H1 (cell line): ENCODE data around the gene KBTBD12. TPM values are rescaled to one million over a fixed set of nuclear protein-coding genes. Genes with fewer than 3 reads are reported as not detected.

Source experiments
- CTCF ChIA-PET: fragments of 300-600 bp; sonication (Branson Sonifier 250); formaldehyde crosslinking; loops from one replicate; lab custom pipeline; 2021; ENCODE audit not compliant: partially characterized antibody; lab: Charles Lee
- POLR2A ChIA-PET: fragments of 300-600 bp; sonication (Branson Sonifier 250); formaldehyde crosslinking; loops from one replicate; lab custom pipeline; 2021; ENCODE audit warnings: inconsistent platforms; ENCODE audit not compliant: partially characterized antibody; lab: Charles Lee
- DNase-seq, 2 experiments: peaks; one replicate each; pipeline versions ENCODE4 v3.0.0 to v3.0.0-alpha.2; 2010 to 2022; ENCODE audit warnings: low spot score in 2 of 2, low read depth in 1 of 2, mixed read lengths in 1 of 2
- FAIRE-seq: peaks from 2 replicates; lab custom pipeline; 2011; peaks lifted over from hg19 to GRCh38; lab: Jason Lieb, UNC
- H2AFZ ChIP-seq: 2 replicates; pipeline ENCODE4 v1.8.1; 2012; ENCODE audit warnings: low read length, inconsistent platforms
- H2AK5ac ChIP-seq: 2 replicates; pipeline ENCODE4 v1.6.1; 2013; ENCODE audit warnings: low read depth, low read length
- H2BK120ac ChIP-seq: replicated peaks from 2 replicates; pipeline ENCODE3; 2013; ENCODE audit warnings: low read depth, low read length, inconsistent platforms
- H2BK12ac ChIP-seq: 2 replicates; pipeline ENCODE4 v1.6.1; 2013; ENCODE audit warnings: low read depth, low read length
- H2BK15ac ChIP-seq: 2 replicates; pipeline ENCODE4 v1.6.1; 2013; ENCODE audit warnings: low read length
- H2BK20ac ChIP-seq: 2 replicates; pipeline ENCODE4 v1.6.1; 2013; ENCODE audit warnings: low read length
- H2BK5ac ChIP-seq: 2 replicates; pipeline ENCODE4 v1.6.1; 2013; ENCODE audit warnings: low read depth, low read length
- H3K14ac ChIP-seq: 2 replicates; pipeline ENCODE4 v1.6.1; 2013; ENCODE audit warnings: inconsistent platforms; ENCODE audit not compliant: insufficient read length
- H3K18ac ChIP-seq: 2 replicates; pipeline ENCODE4 v1.6.1; 2013; ENCODE audit warnings: low read length; ENCODE audit errors: extremely low read depth
- H3K23ac ChIP-seq: 2 replicates; pipeline ENCODE4 v1.6.1; 2013; ENCODE audit warnings: inconsistent platforms; ENCODE audit not compliant: insufficient read length
- H3K23me2 ChIP-seq: 2 replicates; pipeline ENCODE4 v1.6.1; 2013; ENCODE audit warnings: low read depth, low read length
- H3K27ac ChIP-seq: 2 replicates; pipeline ENCODE4 v1.6.1; 2011; ENCODE audit warnings: low read depth, low read length, inconsistent platforms
- H3K27me3 ChIP-seq, 4 experiments: replicated peaks in 1 of 4; 1 replicate in 1 of 4; 2 replicates in 3 of 4; pipeline versions ENCODE4 v1.6.1 to v1.8.1; 2011 to 2013; ENCODE audit warnings: low read length in 3 of 4, mild to moderate bottlenecking in 3 of 4, inconsistent platforms in 2 of 4, mixed read lengths in 2 of 4, moderate library complexity in 1 of 4; ENCODE audit not compliant: control insufficient read depth in 3 of 4, insufficient read depth in 3 of 4; ENCODE audit errors: extremely low read depth in 1 of 4
- H3K36me3 ChIP-seq, 4 experiments: 2 replicates each; pipeline versions ENCODE4 v1.6.1 to v1.8.1; 2011 to 2013; ENCODE audit warnings: mild to moderate bottlenecking in 4 of 4, low read length in 3 of 4, moderate library complexity in 2 of 4, control low read depth in 1 of 4, inconsistent platforms in 1 of 4; ENCODE audit not compliant: insufficient read depth in 4 of 4, control insufficient read depth in 2 of 4
- H3K4ac ChIP-seq: replicated peaks from 2 replicates; pipeline ENCODE3; 2013; ENCODE audit warnings: low read length, low read depth, mixed read lengths, inconsistent platforms; ENCODE audit not compliant: insufficient read length
- H3K4me1 ChIP-seq, 4 experiments: replicated peaks in 1 of 4; 1 replicate in 1 of 4; 2 replicates in 3 of 4; pipeline versions ENCODE4 v1.6.1 to v1.8.1; 2011 to 2013; ENCODE audit warnings: low read length in 3 of 4, inconsistent platforms in 2 of 4, mixed read lengths in 1 of 4; ENCODE audit not compliant: insufficient read depth in 4 of 4, control insufficient read depth in 3 of 4
- H3K4me2 ChIP-seq, 2 experiments: 2 replicates each; pipeline versions ENCODE4 v1.6.1 to v1.8.1; 2011 to 2013; ENCODE audit warnings: low read depth in 2 of 2, low read length in 2 of 2, control low read depth in 1 of 2, inconsistent platforms in 1 of 2, mild to moderate bottlenecking in 1 of 2; ENCODE audit not compliant: insufficient read depth in 1 of 2
- H3K4me3 ChIP-seq, 4 experiments: fragments of 200-600, 300-600 bp in 1 of 4; sonication (generic), shearing (Covaris generic), sonication (Bioruptor Twin) in 1 of 4; 2 replicates each; pipeline versions ENCODE4 v1.5.1 to v1.8.1; 2011 to 2016; ENCODE audit warnings: low read length in 4 of 4, low read depth in 3 of 4, control low read depth in 2 of 4, inconsistent platforms in 2 of 4, mild to moderate bottlenecking in 2 of 4, mixed read lengths in 1 of 4, moderate library complexity in 1 of 4; ENCODE audit not compliant: insufficient read depth in 2 of 4; ENCODE audit errors: extremely low read depth in 1 of 4
- H3K56ac ChIP-seq: replicated peaks from 2 replicates; pipeline ENCODE3; 2013; ENCODE audit warnings: low read depth, mild to moderate bottlenecking, mixed read lengths, low read length, inconsistent platforms; ENCODE audit not compliant: insufficient read length
- H3K79me1 ChIP-seq: 2 replicates; pipeline ENCODE4 v1.6.1; 2013; ENCODE audit warnings: low read depth, low read length, control low read depth
- H3K79me2 ChIP-seq, 2 experiments: 2 replicates each; pipeline versions ENCODE4 v1.6.1 to v1.8.1; 2012 to 2013; ENCODE audit warnings: low read length in 2 of 2, mild to moderate bottlenecking in 2 of 2, inconsistent platforms in 1 of 2; ENCODE audit not compliant: insufficient read depth in 2 of 2, control insufficient read depth in 1 of 2
- H3K9ac ChIP-seq, 4 experiments: replicated peaks in 1 of 4; 1 replicate in 1 of 4; 2 replicates in 3 of 4; pipeline versions ENCODE4 v1.6.1 to v1.8.1; 2011 to 2013; ENCODE audit warnings: low read depth in 3 of 4, low read length in 3 of 4, control low read depth in 2 of 4, mild to moderate bottlenecking in 2 of 4, moderate library complexity in 2 of 4, inconsistent platforms in 1 of 4; ENCODE audit errors: extremely low read depth in 1 of 4
- H3K9me3 ChIP-seq, 2 experiments: 2 replicates each; pipeline versions ENCODE4 v1.6.1 to v1.8.1; 2012 to 2013; ENCODE audit warnings: mild to moderate bottlenecking in 2 of 2, moderate library complexity in 2 of 2, control low read depth in 1 of 2, inconsistent platforms in 1 of 2, low read depth in 1 of 2, low read length in 1 of 2, mixed read lengths in 1 of 2; ENCODE audit not compliant: insufficient read depth in 2 of 2
- H4K20me1 ChIP-seq, 2 experiments: replicated peaks in 1 of 2; 2 replicates each; pipeline versions ENCODE3 to v1.8.1; 2011 to 2013; ENCODE audit warnings: inconsistent platforms in 2 of 2, low read length in 2 of 2, mild to moderate bottlenecking in 1 of 2; ENCODE audit not compliant: insufficient read depth in 2 of 2, control insufficient read depth in 1 of 2
- H4K5ac ChIP-seq: 2 replicates; pipeline ENCODE4 v1.6.1; 2013; ENCODE audit warnings: low read length, low read depth, mixed read lengths, inconsistent platforms; ENCODE audit not compliant: insufficient read length
- H4K8ac ChIP-seq: 2 replicates; pipeline ENCODE4 v1.8.0; 2013; ENCODE audit warnings: mild to moderate bottlenecking, moderate library complexity, low read length, inconsistent platforms; ENCODE audit not compliant: insufficient read depth; ENCODE audit errors: extremely low read depth
- H4K91ac ChIP-seq: replicated peaks from 2 replicates; pipeline ENCODE3; 2013; ENCODE audit warnings: low read length, mixed read lengths, inconsistent platforms; ENCODE audit not compliant: insufficient read length
- ATF2 ChIP-seq: IDR thresholded peaks from 2 replicates; pipeline ENCODE4 v1.6.1; 2012; ENCODE audit warnings: low read length, inconsistent platforms
- BCL11A ChIP-seq, 2 experiments: IDR thresholded peaks; one replicate each; pipeline ENCODE4 v1.6.1; 2011; ENCODE audit warnings: low read depth in 2 of 2, low read length in 2 of 2, mild to moderate bottlenecking in 2 of 2
- CTBP2 ChIP-seq: IDR thresholded peaks from 2 replicates; pipeline ENCODE4 v1.7.0; 2011; ENCODE audit warnings: borderline replicate concordance, mild to moderate bottlenecking, moderate library complexity, mixed read lengths, low read length; ENCODE audit not compliant: insufficient read depth, insufficient read length
- POLR2A ChIP-seq, 2 experiments: IDR thresholded peaks; 1 replicate in 1 of 2; 2 replicates in 1 of 2; pipeline ENCODE4 v1.6.1; 2011; ENCODE audit warnings: low read depth in 2 of 2, low read length in 2 of 2, mild to moderate bottlenecking in 2 of 2; ENCODE audit errors: control extremely low read depth in 1 of 2
- RAD21 ChIP-seq, 2 experiments: IDR thresholded peaks in 1 of 2; conservative IDR thresholded peaks in 1 of 2; 2 replicates each; pipeline ENCODE4 v1.6.1; 2011; ENCODE audit warnings: low read depth in 2 of 2, low read length in 2 of 2, improper control_type of control experiment in 1 of 2, inconsistent platforms in 1 of 2, mild to moderate bottlenecking in 1 of 2, moderate library complexity in 1 of 2
- SAP30 ChIP-seq: fragments of 300-600 bp; sonication (generic); IDR thresholded peaks from 2 replicates; pipeline ENCODE4 v1.7.1; 2012; ENCODE audit warnings: low read length, moderate library complexity, mild to moderate bottlenecking, inconsistent platforms; ENCODE audit not compliant: insufficient read depth, insufficient replicate concordance
- SRF ChIP-seq: IDR thresholded peaks from 2 replicates; pipeline ENCODE4 v1.6.1; 2011; ENCODE audit warnings: mild to moderate bottlenecking, low read depth, low read length, moderate library complexity
- TBP ChIP-seq: IDR thresholded peaks from 2 replicates; pipeline ENCODE4 v1.6.1; 2011; ENCODE audit warnings: low read depth, low read length, improper control_type of control experiment
- TCF12 ChIP-seq: IDR thresholded peaks from 2 replicates; pipeline ENCODE4 v1.6.1; 2011; ENCODE audit warnings: low read depth, mild to moderate bottlenecking, low read length
- WGBS, 2 experiments: shearing (Covaris generic) in 1 of 2; methylation state at CpG; one replicate each; pipeline versions ENCODE4 v1.1.6 to v1.1.7; 2013 to 2015; ENCODE audit warnings: low lambda C conversion rate in 2 of 2, mixed read lengths in 2 of 2, inconsistent platforms in 1 of 2, low coverage in 1 of 2, missing lambda C conversion rate in 1 of 2; ENCODE audit not compliant: insufficient replicate concordance in 2 of 2, insufficient coverage in 1 of 2, insufficient read length in 1 of 2; ENCODE audit errors: extremely low coverage in 1 of 2, missing lambda C conversion rate in 1 of 2; 5-methylcytosine and 5-hydroxymethylcytosine counted together
- polyA plus RNA-seq, 7 experiments: library from polyadenylated mRNA; depleted of rRNA in 3 of 7; stranded (reverse) in 5 of 7; unstranded in 2 of 7; fragments of >200 nt in 5 of 7; fragments of 200-250 nt in 2 of 7; gene quantifications; 1 replicate in 5 of 7; 2 replicates in 1 of 7; 4 replicates in 1 of 7; pipeline versions ENCODE4 v1.2.1 to v1.2.3, GENCODE V29; 2011 to 2013; ENCODE audit warnings: missing spikeins in 2 of 7, mixed read lengths in 2 of 7
- total RNA-seq: library from RNA; stranded (reverse); fragmentation: NEBNext Ultra II Directional; extraction: Animal tissue kit (Norgen Biotek cat#: 25700); gene quantifications from 2 replicates; pipeline ENCODE4 v1.2.1, GENCODE V29; 2021

KBTBD12 gene
- total and polyA plus RNA-seq, 2 of the 8 experiments (the other 6 are each of a cell fraction or from before 2014, with no cell fraction given), result 0.33 to 0.63 TPM

- Histone ChIP-seq H3K27ac (no peak overlapping the region), H3K27me3 (no peaks in the 10 kb centered on the region; a peak in 1 of 7 replicates), H4K20me1 (no peaks in the 10 kb centered on the region), H2BK120ac (no peak overlapping the region), H3K23ac (no peak overlapping the region), H4K5ac (no peak overlapping the region), H4K8ac (no peak overlapping the region), H3K4ac (no peak overlapping the region), H4K91ac (no peak overlapping the region), H3K36me3 (no peaks in the 10 kb centered on the region), H2BK20ac (no peak overlapping the region), H3K79me1 (no peaks in the 10 kb centered on the region), H2BK5ac (no peak overlapping the region), H3K14ac (no peak overlapping the region), H2AFZ (no peak overlapping the region), H2AK5ac (no peak overlapping the region), H2BK15ac (no peak overlapping the region), H3K56ac (no peak overlapping the region), H3K9me3 (no peaks in the 10 kb centered on the region; a peak in 1 of 4 replicates), H3K4me1 (no peaks in the 10 kb centered on the region), H3K9ac (no peak overlapping the region), H3K79me2 (no peaks in the 10 kb centered on the region), H2BK12ac (no peak overlapping the region), H3K4me3 (no peak overlapping the region), H3K4me2 (no peak overlapping the region), H3K23me2 (no peaks in the 10 kb centered on the region), H3K18ac (no peak overlapping the region)
- 85% methylated on average over 6 of the region's 6 CpGs; no CpG with 5 or more reads in 1 of the 2 experiments for WGBS, 2 experiments
- FAIRE-seq (no peak), DNase-seq (no peak)
- POLR2A ChIA-PET, result no interaction called here
- CTCF ChIA-PET, result interaction anchor here (1.1 kb wide), 1 partner anchor 257 kb away, joined by 5 read pairs; no protein-coding TSS in a partner anchor
- TF ChIP-seq SRF (no peak), SAP30 (no peak), CTBP2 (no peak), POLR2A (IDR thresholded peaks at IDR 0.05; ENCODE audit: control extremely low read depth in 1 of 2, low read depth in 2 of 2, low read length in 2 of 2) (no peak), BCL11A (IDR thresholded peaks at IDR 0.05; ENCODE audit: low read depth in 2 of 2, low read length in 2 of 2) (no peak), ATF2 (no peak), TBP (no peak), RAD21 (IDR thresholded peaks at IDR 0.05 in 1 of 2, conservative IDR thresholded peaks at IDR 0.05 in 1 of 2; ENCODE audit: low read depth in 2 of 2, low read length in 2 of 2) (no peak), TCF12 (no peak)
These were observed 38.3 kb downstream of the KBTBD12 start for GRCh38 chr3:127953091-127954035.
